ENCODE results near the gene GRK4. TPM values are rescaled to one million over a fixed set of nuclear protein-coding genes. Genes with fewer than 3 reads are reported as not detected.

GRK4 gene
- total RNA-seq, 6 donors from 2014 or later: 3.3 to 10.4 (median 4.7) TPM

DNA sequence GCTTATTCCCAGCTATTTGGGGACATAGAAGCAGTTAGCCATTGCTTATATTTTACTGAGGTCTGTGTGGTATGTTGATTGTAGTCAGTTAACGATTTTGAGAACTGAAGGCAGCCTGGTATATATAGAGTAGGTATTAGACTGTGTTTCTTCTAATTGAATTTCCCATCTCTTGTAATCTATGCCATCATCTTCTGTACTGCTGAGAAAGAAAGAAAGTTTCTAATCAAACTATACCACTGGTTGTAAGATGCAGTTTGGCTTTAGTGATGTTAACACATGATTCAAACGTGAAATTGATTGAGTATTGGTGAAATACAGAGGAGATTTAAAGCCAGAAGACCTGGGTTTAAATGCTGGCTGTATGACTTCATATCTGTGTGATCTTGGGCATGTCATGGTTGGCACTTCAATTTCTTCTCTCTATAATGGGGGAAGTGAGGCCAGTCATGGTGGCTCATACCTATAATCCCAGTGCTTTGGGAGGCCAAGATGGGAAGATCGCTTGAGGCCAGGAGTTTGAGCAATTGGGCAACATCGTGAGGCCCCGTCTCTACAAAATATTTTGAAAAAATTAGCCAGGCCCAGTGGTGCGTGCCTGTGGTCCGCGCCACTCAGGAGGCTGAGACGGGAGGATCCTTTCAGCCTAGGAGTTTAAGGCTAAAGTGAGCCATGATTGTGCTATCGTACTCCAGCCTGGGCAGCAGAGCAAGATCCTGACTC is 122.7 kb downstream of the GRK4 start:
- ATAC-seq (ENCODE audit: low FRiP score in 2 of 2): no peak

DNA sequence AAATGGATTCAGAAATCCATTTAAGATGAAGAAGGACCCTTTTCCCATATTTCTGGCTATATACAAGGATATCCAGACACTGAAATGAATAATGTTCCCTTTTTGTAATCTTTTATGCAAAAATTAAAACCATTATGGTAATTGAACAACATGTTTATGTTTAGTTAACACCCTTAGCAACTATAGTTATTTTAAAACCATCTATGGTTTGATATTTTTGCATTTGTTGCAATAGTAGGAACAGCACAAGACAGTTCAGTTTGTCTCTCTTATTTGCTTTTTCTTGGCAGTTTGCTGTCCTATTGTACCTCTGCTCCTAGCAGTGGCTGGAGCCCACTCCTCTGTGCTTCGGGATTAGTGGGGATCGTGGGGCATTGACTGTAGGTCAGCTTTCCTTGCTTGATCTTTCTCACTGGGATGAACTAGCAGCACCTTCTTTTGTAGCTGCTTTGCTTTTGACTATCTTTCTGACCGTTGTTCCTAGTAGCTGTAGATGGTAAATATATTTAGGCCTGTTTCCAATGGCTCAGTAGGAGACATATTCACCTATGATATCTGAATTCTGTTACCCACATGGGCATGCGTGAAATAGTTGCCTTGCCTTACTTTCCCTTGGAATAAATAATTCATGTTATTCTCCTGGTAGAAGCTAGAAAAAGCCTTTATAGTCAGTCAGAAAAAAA is 123.9 kb downstream of the GRK4 start:
- ATAC-seq (ENCODE audit: low FRiP score in 2 of 2): no peak
- no peaks in the 10 kb centered on the region for H3K9me3 ChIP-seq
- H3K27me3 ChIP-seq: no peaks in the 10 kb centered on the region
- H3K27ac ChIP-seq: no peak overlapping the region
- no peak overlapping the region for H3K4me3 ChIP-seq
- DNase-seq: no peak
- TF ChIP-seq, protein P1, sequence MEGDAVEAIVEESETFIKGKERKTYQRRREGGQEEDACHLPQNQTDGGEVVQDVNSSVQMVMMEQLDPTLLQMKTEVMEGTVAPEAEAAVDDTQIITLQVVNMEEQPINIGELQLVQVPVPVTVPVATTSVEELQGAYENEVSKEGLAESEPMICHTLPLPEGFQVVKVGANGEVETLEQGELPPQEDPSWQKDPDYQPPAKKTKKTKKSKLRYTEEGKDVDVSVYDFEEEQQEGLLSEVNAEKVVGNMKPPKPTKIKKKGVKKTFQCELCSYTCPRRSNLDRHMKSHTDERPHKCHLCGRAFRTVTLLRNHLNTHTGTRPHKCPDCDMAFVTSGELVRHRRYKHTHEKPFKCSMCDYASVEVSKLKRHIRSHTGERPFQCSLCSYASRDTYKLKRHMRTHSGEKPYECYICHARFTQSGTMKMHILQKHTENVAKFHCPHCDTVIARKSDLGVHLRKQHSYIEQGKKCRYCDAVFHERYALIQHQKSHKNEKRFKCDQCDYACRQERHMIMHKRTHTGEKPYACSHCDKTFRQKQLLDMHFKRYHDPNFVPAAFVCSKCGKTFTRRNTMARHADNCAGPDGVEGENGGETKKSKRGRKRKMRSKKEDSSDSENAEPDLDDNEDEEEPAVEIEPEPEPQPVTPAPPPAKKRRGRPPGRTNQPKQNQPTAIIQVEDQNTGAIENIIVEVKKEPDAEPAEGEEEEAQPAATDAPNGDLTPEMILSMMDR (IDR thresholded peaks at IDR 0.05): no peak
- TF ChIP-seq POLR2AphosphoS5 (IDR thresholded peaks at IDR 0.05) (no peak), POLR2A (IDR thresholded peaks at IDR 0.05) (no peak), EP300 (IDR thresholded peaks at IDR 0.05) (no peak)
- H3K4me1 ChIP-seq: peaks cover 2 to 15% (median 9%) of the 10 kb centered on the region in 4 donors
- WGBS, 2 donors: 86 to 89% methylated on average over 4 of the region's 4 CpGs
- H3K36me3 ChIP-seq: peaks cover 4 to 29% (median 16%) of the 10 kb centered on the region in 4 donors

More for the DNA sequence above, 122.7 kb downstream of the GRK4 start:
- WGBS, 2 donors: 95% methylated on average over 10 of the region's 10 CpGs
- Histone ChIP-seq H3K27ac (no peak overlapping the region), H3K9me3 (no peaks in the 10 kb centered on the region), H3K4me3 (no peak overlapping the region), H3K36me3 (peaks cover 4 to 26% (median 16%) of the 10 kb centered on the region in 4 donors), H3K4me1 (peaks cover 2 to 15% (median 9%) of the 10 kb centered on the region in 4 donors), H3K27me3 (no peaks in the 10 kb centered on the region)
- no peak for DNase-seq
- TF ChIP-seq POLR2A (IDR thresholded peaks at IDR 0.05): no peak
- TF ChIP-seq POLR2AphosphoS5 (IDR thresholded peaks at IDR 0.05): no peak
- TF ChIP-seq, protein P1 (IDR thresholded peaks at IDR 0.05): no peak
- no peak for TF ChIP-seq EP300 (IDR thresholded peaks at IDR 0.05)

Small RNA genes lying within 50 kb of the gene (small RNA-seq; reads per million reads assigned to genes)
- 0 reads per million in 4 donors for gene RF02134
- gene RF02135: 0 reads per million in 4 donors
- 0 reads per million in 4 donors for gene RNU6-204P

Other genes with a start within 250 kb of the GRK4 start
- gene TNIP2, start 207.2 kb upstream of the GRK4 start, total RNA-seq: 10 to 100 TPM; 39.4 to 87.1 (median 60.1) TPM
- 100 to 1,000 TPM in 3 of 6 donors, 10 to 100 TPM in 3; 59.1 to 358 (median 103) TPM for gene SH3BP2, start 170.5 kb upstream of the GRK4 start, total RNA-seq
- gene ADD1, start 119.7 kb upstream of the GRK4 start, total RNA-seq: 100 to 1,000 TPM; 184 to 651 (median 290) TPM
- 10 to 100 TPM; 17.2 to 30.4 (median 22.4) TPM for gene NOP14, start 165 bp upstream of the GRK4 start, total RNA-seq
- gene HTT-AS, start 111.0 kb downstream of the GRK4 start, total RNA-seq: not detected
- gene HTT, start 111.1 kb downstream of the GRK4 start, total RNA-seq: 100 to 1,000 TPM in 2 of 6 donors, 10 to 100 TPM in 4; 55.4 to 170 (median 81.5) TPM

All from upper lobe of left lung (tissue), 6 donors.